SHP77 (cell line): Measurements from ENCODE around the gene DGKA.
"Not testable (repeated sequence)": the region's sequence is repeated elsewhere in the genome, so short reads cannot be mapped to it uniquely, and the experiment has no call there.

Source experiments
- DNase-seq, 2 experiments: peaks; one replicate each; lab custom pipeline; 2025; lab: John Stamatoyannopoulos, UW

The DGKA gene

DNA sequence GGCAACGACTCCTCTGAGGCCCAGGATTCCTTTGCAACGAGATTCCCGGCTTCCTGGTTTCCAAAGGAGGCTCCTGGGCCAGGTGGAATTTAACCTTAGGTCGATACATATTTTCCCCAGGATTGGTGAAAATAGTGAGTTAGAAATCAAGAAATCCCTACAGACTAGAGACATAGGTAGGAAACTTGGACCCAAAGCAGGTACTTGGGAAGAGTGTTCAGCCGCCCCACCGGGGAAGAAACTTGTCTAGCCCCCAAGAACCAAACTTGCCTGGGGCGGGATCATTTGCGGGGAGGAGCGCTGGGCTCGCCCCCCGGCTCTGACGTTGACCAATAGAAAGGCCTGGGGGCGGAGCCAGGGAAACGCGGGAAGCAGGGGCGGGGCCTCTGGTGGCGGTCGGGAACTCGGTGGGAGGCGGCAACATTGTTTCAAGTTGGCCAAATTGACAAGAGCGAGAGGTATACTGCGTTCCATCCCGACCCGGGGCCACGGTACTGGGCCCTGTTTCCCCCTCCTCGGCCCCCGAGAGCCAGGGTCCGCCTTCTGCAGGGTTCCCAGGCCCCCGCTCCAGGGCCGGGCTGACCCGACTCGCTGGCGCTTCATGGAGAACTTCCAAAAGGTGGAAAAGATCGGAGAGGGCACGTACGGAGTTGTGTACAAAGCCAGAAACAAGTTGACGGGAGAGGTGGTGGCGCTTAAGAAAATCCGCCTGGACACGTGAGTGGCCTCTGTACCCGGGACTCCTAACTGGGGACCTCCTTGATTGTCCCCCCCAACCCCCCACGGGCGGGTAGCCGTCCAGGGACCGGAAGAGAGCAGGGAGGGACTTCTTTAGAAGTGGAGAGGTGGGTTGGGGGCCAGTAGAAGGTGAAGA lies 35.7 kb downstream of the DGKA start, which contains the start of gene CDK2:
CDK2 (plus strand) TSS at position 423 of the 874 bp plus-strand sequence; CDS start at position 602, 179 bp downstream.
- peak; percentile 53 to 81 for DNase-seq

GRCh38 chr12:55969356-55969755 lies 38.4 kb downstream of the DGKA start:
- DNase-seq: no peak

DNA sequence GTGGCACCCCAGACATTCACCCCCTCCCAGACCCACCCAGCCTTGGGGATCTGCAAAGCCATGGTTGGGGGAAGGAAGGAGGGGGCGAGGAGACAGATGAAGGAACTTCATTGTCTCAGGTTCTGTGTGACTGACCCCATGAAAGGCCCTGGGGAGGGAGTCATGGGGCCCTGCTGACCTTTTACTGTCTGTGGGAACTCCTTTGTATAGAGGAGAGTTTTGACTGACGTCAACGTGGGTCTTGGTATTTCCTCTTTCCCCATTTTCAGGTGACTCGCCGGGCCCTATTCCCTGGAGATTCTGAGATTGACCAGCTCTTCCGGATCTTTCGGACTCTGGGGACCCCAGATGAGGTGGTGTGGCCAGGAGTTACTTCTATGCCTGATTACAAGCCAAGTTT lies 39.8 kb downstream of the DGKA start:
- no peak for DNase-seq

- no peak for DNase-seq
Observed at GRCh38 chr12:55972042-55972441, 41.1 kb downstream of the DGKA start.

DNA sequence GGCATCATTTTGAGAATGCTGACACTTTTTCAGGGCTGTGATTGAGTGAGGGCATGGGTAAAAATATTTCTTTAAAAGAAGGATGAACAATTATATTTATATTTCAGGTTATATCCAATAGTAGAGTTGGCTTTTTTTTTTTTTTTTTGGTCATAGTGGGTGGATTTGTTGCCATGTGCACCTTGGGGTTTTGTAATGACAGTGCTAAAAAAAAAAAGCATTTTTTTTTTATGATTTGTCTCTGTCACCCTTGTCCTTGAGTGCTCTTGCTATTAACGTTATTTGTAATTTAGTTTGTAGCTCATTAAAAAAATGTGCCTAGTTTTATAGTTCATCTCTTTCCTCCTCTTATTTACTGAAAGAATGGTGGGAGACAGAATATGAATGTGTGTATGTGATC lies 41.5 kb downstream of the DGKA start:
- DNase-seq: no peak

DNA sequence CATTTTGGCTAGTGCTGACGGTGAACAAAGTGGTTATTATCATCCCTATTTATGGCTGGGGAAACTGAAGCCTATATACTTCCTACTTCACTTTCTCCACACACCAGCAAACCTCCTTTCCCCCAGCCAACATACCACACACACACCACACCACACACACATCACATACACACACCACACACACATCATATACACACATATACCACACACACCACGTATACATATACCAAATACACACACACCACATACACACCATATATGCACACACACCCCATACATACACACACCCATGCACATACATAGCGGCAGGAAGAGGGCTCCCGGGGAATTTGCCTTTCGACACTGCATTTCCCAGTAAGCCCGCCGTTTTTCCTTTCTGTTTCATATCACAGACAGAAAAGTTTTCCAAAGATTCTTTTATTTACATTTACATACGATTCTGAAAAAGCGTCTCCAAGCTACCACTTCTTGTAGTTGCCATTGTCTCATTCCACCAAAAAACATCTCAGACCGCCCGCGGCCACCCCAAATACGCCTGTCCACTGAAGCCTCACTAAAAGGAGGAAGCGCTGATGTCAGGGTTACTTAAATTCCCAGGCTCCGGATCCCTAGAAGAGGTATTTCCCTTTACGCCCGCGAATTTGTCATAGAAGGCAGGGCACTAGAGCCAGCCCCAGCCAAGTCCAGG lies 42.1 kb downstream of the DGKA start:
- no peak for DNase-seq

DNA sequence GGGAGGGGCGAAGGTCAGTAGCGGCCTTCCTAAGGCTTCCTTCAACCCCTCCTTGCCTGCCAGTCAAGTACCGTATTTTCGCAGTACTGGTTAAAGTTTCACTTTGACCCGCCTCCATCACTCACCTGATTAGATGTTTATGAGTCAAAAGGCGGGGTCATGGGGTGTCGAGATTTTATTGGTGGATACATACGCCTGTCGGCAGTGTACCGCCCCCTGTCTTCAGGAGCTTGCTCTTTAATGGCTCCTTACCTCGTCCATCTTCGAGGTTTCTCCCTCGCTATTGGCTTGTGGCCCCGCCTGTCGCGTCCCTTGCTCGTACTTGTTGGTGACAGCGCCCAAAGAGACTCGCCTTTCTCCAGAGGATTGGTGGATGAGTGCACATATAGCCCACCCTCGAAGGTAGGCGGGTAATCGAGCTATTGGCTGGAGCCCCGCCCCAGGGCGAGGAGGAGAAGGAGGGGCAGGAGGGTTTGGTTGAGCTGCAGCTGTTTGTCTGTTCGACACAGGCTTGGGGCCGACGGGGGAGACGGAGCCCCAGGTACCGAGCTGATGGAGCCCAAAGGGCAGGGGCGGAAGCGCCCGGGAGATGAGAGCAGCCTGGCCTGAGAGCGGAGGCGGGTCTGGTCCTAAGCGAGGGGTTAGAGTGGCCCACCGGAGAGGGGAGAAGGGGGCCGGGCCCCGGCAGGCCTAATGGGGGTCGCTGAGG lies 42.8 kb downstream of the DGKA start, which contains the start of gene RAB5B:
RAB5B (plus strand) TSS at position 480 of the 709 bp plus-strand sequence. CDS start 12,883 bp downstream, outside the sequence.
- peak; percentile 99 to 100 for DNase-seq

DNA sequence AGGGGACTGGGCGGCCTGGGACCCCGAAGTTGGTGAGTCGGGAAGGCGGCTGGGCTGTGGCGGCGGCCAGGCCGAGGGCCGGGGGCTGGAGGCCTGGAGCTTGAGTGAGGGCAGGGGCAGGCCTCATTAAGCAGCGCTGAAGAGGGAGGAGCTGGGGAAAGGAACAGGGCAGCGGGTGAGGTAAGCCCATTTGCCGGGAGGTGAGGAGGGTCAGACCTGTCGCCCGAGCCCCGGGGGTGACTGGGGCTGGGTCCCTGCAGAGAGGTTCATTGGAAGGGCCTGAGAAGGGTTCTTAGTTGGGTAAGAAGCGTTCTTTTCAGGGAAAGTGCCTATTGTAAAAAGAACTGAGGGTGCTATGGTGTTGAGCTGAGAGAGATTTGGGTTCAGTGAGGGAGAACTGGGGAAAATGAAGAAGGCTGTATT lies 43.4 kb downstream of the DGKA start:
- peak in 1 of 2 experiments; percentile 29 for DNase-seq

GRCh38 chr12:55978393-55978792 lies 47.4 kb downstream of the DGKA start:
- DNase-seq: no peak

- DNase-seq: no peak
Observed at GRCh38 chr12:55979069-55979468, 48.1 kb downstream of the DGKA start.

DNA sequence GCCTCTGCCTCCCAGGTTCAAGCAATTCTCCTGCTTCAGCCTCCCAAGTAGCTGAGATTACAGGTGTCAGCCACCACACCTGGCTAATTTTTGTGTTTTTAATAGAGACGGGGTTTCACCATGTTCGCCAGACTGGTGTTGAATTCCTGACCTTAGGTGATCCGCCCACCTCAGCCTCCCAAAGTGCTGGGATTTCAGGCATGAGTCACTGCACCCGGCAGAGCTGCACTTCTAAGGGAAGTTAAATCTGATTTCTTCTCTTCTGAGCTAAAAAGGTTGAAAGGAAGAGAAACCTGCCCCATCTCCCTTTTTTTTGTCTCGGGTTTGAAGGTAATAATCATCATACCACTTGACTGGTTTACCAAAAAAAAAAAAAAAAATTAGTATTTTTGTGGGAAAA lies 50.9 kb downstream of the DGKA start:
- not testable (repeated sequence) for DNase-seq

DNA sequence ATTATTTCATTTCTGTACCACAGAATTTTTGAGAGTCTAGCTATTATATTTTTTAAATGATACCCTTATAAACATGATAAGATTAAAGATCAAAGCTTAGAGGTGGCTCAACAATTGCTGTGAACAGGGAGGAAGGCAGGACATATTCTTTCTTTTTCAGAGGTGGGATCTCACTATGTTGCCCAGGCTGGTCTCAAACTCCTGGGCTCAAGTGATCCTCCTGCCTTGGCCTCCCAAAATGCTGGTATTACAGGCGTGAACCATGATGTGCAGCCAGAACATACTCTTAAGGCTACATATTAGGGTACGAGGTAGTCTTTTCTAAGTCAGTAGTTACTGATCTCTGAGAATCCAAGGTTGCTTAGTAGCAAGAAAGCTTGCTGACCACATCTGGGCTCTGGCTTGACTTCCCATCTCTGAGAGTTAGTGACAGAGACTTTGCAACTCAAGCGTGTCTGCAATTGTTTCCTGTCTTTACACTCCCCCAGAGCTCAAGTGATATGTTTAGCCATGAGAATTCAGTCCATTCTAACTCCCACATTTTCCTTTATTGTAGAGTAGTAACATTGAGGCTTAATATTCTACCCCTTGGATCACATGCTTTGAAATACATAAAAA lies 51.5 kb downstream of the DGKA start:
- DNase-seq: no peak

GRCh38 chr12:55983232-55983842 lies 52.4 kb downstream of the DGKA start:
- no peak for DNase-seq

- DNase-seq: no peak
Observed at GRCh38 chr12:55984861-55985260, 53.9 kb downstream of the DGKA start.

- no peak for DNase-seq
Observed at GRCh38 chr12:55985341-55985740, 54.4 kb downstream of the DGKA start.

DNA sequence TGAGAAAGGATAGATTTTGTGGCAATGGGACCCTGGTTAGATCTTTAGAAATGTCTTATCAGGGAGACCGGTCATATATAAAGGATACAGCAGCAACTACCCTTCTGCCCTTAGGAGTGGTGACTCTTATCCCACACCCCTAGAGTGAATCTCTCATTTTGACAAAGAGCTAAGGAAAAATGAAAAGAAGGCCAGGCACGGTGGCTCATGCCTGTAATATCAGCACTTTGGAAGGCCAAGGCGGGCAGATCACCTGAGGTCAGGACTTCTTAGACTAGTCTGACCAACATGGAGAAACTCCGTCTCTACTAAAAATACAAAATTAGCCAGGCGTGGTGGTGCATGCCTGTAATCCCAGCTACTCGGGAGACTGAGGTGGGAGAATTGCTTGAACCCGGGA lies 55.0 kb downstream of the DGKA start:
- DNase-seq: not testable (repeated sequence)

GRCh38 chr12:55991110-55991509 lies 60.1 kb downstream of the DGKA start:
- no peak for DNase-seq

- no peak for DNase-seq
Observed at GRCh38 chr12:55993230-55993853, 62.4 kb downstream of the DGKA start.

GRCh38 chr12:55995366-55995765 lies 64.4 kb downstream of the DGKA start:
- no peak for DNase-seq

DNA sequence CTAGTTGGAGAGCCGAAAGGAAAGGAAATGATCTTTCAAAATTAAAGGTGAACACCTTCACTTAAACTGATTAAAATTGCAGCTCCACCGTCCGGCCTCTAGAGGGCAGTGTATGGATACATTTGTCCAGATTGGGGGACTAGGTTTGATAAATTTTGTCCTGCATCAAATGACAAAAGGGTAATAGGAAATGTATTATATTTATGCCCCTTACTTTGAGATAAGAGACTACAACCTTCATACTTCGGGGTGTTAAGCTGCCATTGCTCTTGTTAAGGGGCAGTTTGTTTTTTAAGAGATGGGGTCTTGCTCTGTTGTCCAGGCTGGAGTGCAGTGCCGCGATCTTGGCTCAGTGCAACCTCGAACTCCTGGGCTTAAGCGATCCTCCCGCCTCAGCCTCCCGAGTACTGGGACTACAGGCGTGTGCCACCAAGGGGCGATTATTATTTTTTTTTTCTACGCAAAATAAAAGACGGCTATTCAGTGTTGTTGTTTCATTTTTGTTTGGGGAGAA lies 65.3 kb downstream of the DGKA start:
- DNase-seq: peak; percentile 51
